Activated CD4-positive, CD25-positive, alpha-beta regulatory T cell treated with anti-CD3 and anti-CD28 coated beads, Interleukin-2, amount 50 U/mL, for 16 hours (primary cell): Measurements from ENCODE around the gene CXCL6.

Experiments used
- DNase-seq: peaks from one replicate; pipeline ENCODE4 v3.0.0-alpha.2; 2020; ENCODE audit warnings: low read depth, low spot score

CXCL6 gene

GRCh38 chr4:73867783-73868182 is 31.3 kb downstream of the CXCL6 start:
- DNase-seq = no peak

- DNase-seq = no peak
These were observed 32.0 kb downstream of the CXCL6 start for GRCh38 chr4:73868206-73869129.

- no peak for DNase-seq
These were observed 32.9 kb downstream of the CXCL6 start, which contains the start of gene CXCL1 for GRCh38 chr4:73869130-73870055. CXCL1 (plus strand) TSS chr4:73869393; CDS start chr4:73869471, 78 bp downstream.

GRCh38 chr4:73870260-73870659 is 33.8 kb downstream of the CXCL6 start:
- DNase-seq = no peak

- DNase-seq = no peak
These were observed 34.3 kb downstream of the CXCL6 start for GRCh38 chr4:73870768-73871167.

- DNase-seq = no peak
These were observed 35.2 kb downstream of the CXCL6 start for GRCh38 chr4:73871511-73872310.

GRCh38 chr4:73872316-73873108 is 36.0 kb downstream of the CXCL6 start:
- no peak for DNase-seq

GRCh38 chr4:73874386-73874785 is 37.9 kb downstream of the CXCL6 start:
- DNase-seq = no peak

GRCh38 chr4:73875401-73875800 is 38.9 kb downstream of the CXCL6 start:
- DNase-seq = no peak

- DNase-seq = no peak
These were observed 46.8 kb downstream of the CXCL6 start for GRCh38 chr4:73883306-73883705.

GRCh38 chr4:73885574-73886267 is 49.2 kb downstream of the CXCL6 start:
- DNase-seq = no peak
